ENCODE data around the gene RPS18. TPM values are rescaled to one million over a fixed set of nuclear protein-coding genes. Genes with fewer than 3 reads are reported as not detected.

The RPS18 gene
- total and polyA plus RNA-seq, 9 of the 15 experiments (the other 6 are each of a cell fraction or from before 2014, with no cell fraction given) = 5,023 to 17,516 (median 8,131) TPM

DNA sequence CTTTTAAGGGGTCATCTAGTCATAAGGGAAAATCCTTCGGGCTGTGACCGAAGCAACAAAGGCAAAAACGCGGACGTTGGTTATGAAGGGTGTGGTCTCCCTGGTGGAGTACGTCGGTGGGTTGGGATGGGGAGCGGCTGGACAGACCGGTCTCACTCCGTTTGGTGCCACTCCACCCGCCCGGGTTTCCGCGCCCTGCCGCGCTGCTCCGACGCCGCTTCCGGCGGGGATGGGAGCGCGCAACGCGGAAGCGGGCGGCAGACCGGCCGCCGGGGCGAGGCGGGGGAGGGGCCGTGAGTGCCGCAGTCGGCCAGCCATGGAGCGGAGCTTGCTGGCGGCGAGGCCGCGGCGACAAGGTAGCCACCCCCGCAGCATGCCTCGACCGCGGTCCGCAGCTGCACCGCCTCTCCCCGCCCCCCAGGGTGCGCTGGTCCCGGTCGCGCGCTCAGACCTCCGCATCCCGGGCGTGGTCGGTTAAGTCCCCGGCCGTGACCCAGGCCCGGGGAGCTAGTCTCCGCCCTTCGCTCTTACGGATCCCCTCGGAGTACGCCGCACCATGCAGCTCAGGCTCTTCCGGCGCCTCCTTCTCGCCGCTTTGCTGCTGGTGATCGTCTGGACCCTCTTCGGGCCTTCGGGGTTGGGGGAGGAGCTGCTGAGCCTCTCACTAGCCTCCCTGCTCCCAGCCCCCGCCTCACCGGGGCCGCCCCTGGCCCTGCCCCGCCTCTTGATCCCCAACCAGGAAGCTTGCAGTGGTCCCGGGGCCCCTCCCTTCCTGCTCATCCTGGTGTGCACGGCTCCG is 5.2 kb downstream of the RPS18 start, which contains the start of gene B3GALT4 (continued):
- TF ChIP-seq, protein P1, sequence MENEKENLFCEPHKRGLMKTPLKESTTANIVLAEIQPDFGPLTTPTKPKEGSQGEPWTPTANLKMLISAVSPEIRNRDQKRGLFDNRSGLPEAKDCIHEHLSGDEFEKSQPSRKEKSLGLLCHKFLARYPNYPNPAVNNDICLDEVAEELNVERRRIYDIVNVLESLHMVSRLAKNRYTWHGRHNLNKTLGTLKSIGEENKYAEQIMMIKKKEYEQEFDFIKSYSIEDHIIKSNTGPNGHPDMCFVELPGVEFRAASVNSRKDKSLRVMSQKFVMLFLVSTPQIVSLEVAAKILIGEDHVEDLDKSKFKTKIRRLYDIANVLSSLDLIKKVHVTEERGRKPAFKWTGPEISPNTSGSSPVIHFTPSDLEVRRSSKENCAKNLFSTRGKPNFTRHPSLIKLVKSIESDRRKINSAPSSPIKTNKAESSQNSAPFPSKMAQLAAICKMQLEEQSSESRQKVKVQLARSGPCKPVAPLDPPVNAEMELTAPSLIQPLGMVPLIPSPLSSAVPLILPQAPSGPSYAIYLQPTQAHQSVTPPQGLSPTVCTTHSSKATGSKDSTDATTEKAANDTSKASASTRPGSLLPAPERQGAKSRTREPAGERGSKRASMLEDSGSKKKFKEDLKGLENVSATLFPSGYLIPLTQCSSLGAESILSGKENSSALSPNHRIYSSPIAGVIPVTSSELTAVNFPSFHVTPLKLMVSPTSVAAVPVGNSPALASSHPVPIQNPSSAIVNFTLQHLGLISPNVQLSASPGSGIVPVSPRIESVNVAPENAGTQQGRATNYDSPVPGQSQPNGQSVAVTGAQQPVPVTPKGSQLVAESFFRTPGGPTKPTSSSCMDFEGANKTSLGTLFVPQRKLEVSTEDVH (IDR thresholded peaks at IDR 0.05; ENCODE audit: low read depth, partially characterized antibody) = peak; percentile 82
- TF ChIP-seq BRD4 (IDR thresholded peaks at IDR 0.05) (peak; percentile 32; the same call in 1 of the 2 replicates), GATAD2A (IDR thresholded peaks at IDR 0.05) (peak; percentile 47; the same call in 1 of the 2 replicates), GABPB1 (CRISPR knock-in tag; IDR thresholded peaks at IDR 0.05) (peak; percentile 89), EZH2 (IDR thresholded peaks at IDR 0.05; ENCODE audit: borderline replicate concordance, low read depth, low read length) (no peak), KDM4B (IDR thresholded peaks at IDR 0.05; ENCODE audit: borderline replicate concordance in 2 of 2, low read depth in 1 of 2) (no peak; a peak in 1 of 4 replicates), ZKSCAN8 (CRISPR knock-in tag; IDR thresholded peaks at IDR 0.05) (no peak), RAD21 (CRISPR knock-in tag; conservative IDR thresholded peaks at IDR 0.05 in 1 of 2, IDR thresholded peaks at IDR 0.05 in 1 of 2) (peak; percentile 50 to 52; a peak in 3 of 4 replicates), ZBED1 (IDR thresholded peaks at IDR 0.05) (peak; percentile 89; the same call in 1 of the 2 replicates), ZNF696 (CRISPR knock-in tag; conservative IDR thresholded peaks at IDR 0.05) (no peak), ZNF639 (CRISPR knock-in tag; conservative IDR thresholded peaks at IDR 0.05 in 1 of 2, IDR thresholded peaks at IDR 0.05 in 1 of 2) (peak in 1 of 2 experiments; percentile 99; a peak in 2 of 4 replicates), HNRNPLL (IDR thresholded peaks at IDR 0.05; ENCODE audit: low read depth, low read length, poor library complexity, severe bottlenecking) (peak; percentile 14), RHOXF2B (CRISPR knock-in tag; conservative IDR thresholded peaks at IDR 0.05) (peak; percentile 83; the same call in 1 of the 2 replicates), ZBTB49 (CRISPR knock-in tag; IDR thresholded peaks at IDR 0.05; ENCODE audit: borderline replicate concordance) (no peak), ZEB2 (IDR thresholded peaks at IDR 0.05) (no peak), SNRNP70 (optimal IDR thresholded peaks at IDR 0.05; ENCODE audit: low read depth, low read length) (peak; percentile 85), CBX8 (IDR thresholded peaks at IDR 0.05; ENCODE audit: borderline replicate concordance, extremely low read depth, low read depth, low read length, poor library complexity, severe bottlenecking) (no peak), SMC3 (conservative IDR thresholded peaks at IDR 0.05; ENCODE audit: insufficient read depth, low read depth, low read length) (peak; percentile 56)
- TF ChIP-seq, protein P2, sequence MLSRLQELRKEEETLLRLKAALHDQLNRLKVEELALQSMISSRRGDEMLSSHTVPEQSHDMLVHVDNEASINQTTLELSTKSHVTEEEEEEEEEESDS (CRISPR knock-in tag; IDR thresholded peaks at IDR 0.05) = no peak

Measured in K562 (cell line).